Adrenal gland (tissue), 5 donors: ENCODE data around the gene LRRC8D.

Source experiments
- CTCF ChIP-seq, 6 experiments: fragments of 450-650 bp in 4 of 6; fragments of 200-600 bp in 2 of 6; sonication (generic) in 1 of 6; IDR thresholded peaks; 1 replicate in 5 of 6; 2 replicates in 1 of 6; pipeline versions ENCODE4 v1.5.1 to v1.8.0; 2016 to 2021; ENCODE audit warnings: antibody characterized with exemption in 6 of 6, mild to moderate bottlenecking in 2 of 6, moderate library complexity in 1 of 6
- POLR2A ChIP-seq, 2 donors: fragments of 450-650 bp; IDR thresholded peaks; one replicate each; pipeline ENCODE4 v1.6.1; 2017; ENCODE audit warnings: antibody characterized with exemption in 2 of 2, mild to moderate bottlenecking in 2 of 2, moderate library complexity in 1 of 2
- donor health status: DM: no; HTN: no; CAD: no.

DNA sequence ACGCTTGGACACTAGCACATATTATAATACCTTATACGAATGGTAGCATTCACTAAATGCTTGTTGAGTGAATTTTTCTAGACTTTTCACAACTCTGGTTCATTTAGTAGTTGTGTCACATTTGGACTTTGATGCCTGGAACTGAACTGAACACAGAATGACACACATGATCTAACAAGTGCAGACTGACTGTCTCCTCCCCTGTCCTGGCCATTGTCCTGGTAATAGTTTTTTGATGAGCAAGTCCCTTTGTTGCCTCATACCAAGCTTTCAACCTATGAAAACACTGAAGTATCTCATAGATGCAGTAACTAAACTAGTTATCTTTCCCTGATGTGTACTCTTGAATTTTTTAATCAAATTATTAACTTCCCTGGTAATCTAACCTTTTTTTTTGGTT, 66.4 kb downstream of the LRRC8D start:
- TF ChIP-seq POLR2A (IDR thresholded peaks at IDR 0.05) (no peak), CTCF (IDR thresholded peaks at IDR 0.05) (no peak)
